Cardiac muscle cell (in vitro differentiated cells and primary cell): ENCODE results near the gene NHLRC4. TPM values are rescaled to one million over a fixed set of nuclear protein-coding genes. Genes with fewer than 3 reads are reported as not detected.

Experiments used
- DNase-seq, 2 donors: peaks; one replicate each; pipeline versions ENCODE4 v3.0.0 to v3.0.0-alpha.2; 2010 to 2017; ENCODE audit warnings: low read depth in 1 of 2, low spot score in 1 of 2
- H3K27ac ChIP-seq: fragments of 200-600 bp; sonication (generic); 2 replicates; pipeline ENCODE4 v1.5.1; 2016
- H3K27me3 ChIP-seq: fragments of 200-600 bp; sonication (generic); 2 replicates; pipeline ENCODE4 v1.6.0; 2016; ENCODE audit warnings: control low read depth
- H3K36me3 ChIP-seq: fragments of 200-600 bp; sonication (generic); 2 replicates; pipeline ENCODE4 v1.5.1; 2016; ENCODE audit warnings: control low read depth
- H3K4me1 ChIP-seq: fragments of 200-600 bp; sonication (generic); 2 replicates; pipeline ENCODE4 v1.8.1; 2017; ENCODE audit warnings: low read depth, mild to moderate bottlenecking, mixed run types
- H3K4me3 ChIP-seq: fragments of 200-600 bp; sonication (generic); 2 replicates; pipeline ENCODE4 v1.5.1; 2016; ENCODE audit warnings: mild to moderate bottlenecking
- H3K9me3 ChIP-seq: fragments of 200-600 bp; sonication (generic); 2 replicates; pipeline ENCODE4 v1.5.1; 2017; ENCODE audit warnings: low read depth, mild to moderate bottlenecking, control low read depth
- polyA plus RNA-seq: library from polyadenylated mRNA; unstranded; fragments of >200 nt; fragmentation: Nextera tagmentation; extraction: Ambion mirVana; gene quantifications from 2 replicates; pipeline ENCODE4 v1.2.1, GENCODE V29; 2016
- total RNA-seq: library from RNA; depleted of rRNA; stranded (reverse); fragments of >200 nt; gene quantifications from 2 replicates; pipeline ENCODE4 v1.2.3, GENCODE V29; 2016
- TF ChIP-seq, protein P1 (sequence below): IDR thresholded peaks from 2 replicates; pipeline ENCODE4 v1.5.1; 2012; ENCODE audit warnings: low read depth, mild to moderate bottlenecking, low read length

NHLRC4 gene
- total and polyA plus RNA-seq, 2 experiments from 2014 or later: 2.6 to 3.6 TPM

DNA sequence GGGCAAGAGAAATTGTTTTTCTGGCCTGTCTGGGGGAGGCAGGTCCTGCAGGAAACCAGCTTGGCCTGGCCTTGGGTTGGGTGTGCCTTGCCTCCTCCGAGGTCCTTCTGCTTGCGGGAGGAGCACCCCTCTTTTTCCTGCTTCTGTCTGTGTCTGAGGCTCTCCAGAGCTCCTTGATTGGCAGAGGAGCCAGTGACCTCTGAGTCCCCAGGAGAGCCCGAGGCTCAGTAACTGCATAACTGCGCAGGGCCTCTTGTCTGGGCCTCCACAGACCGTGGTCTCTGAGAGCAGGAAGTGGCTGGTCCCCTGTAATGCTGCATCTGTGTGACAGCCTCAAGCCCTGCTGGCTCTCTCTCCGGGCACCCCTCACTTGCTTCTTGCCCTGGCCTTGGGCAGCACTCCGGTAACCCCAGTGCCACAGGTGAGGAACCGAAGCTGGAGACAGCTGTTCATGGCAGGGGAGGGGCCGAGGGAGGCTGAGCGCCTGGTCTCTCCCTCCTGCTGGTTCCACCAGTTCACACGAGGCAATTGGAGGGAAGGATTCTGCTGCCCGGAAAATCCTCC, 37.7 kb upstream of the NHLRC4 start:
- Histone ChIP-seq H3K4me1 (peaks cover 26% of the 10 kb centered on the region), H3K27ac (no peak overlapping the region), H3K9me3 (no peaks in the 10 kb centered on the region), H3K4me3 (peak overlapping the region; percentile 50), H3K36me3 (no peaks in the 10 kb centered on the region), H3K27me3 (no peaks in the 10 kb centered on the region)
- TF ChIP-seq, protein P1, sequence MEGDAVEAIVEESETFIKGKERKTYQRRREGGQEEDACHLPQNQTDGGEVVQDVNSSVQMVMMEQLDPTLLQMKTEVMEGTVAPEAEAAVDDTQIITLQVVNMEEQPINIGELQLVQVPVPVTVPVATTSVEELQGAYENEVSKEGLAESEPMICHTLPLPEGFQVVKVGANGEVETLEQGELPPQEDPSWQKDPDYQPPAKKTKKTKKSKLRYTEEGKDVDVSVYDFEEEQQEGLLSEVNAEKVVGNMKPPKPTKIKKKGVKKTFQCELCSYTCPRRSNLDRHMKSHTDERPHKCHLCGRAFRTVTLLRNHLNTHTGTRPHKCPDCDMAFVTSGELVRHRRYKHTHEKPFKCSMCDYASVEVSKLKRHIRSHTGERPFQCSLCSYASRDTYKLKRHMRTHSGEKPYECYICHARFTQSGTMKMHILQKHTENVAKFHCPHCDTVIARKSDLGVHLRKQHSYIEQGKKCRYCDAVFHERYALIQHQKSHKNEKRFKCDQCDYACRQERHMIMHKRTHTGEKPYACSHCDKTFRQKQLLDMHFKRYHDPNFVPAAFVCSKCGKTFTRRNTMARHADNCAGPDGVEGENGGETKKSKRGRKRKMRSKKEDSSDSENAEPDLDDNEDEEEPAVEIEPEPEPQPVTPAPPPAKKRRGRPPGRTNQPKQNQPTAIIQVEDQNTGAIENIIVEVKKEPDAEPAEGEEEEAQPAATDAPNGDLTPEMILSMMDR: no peak
- no peak for DNase-seq

DNA sequence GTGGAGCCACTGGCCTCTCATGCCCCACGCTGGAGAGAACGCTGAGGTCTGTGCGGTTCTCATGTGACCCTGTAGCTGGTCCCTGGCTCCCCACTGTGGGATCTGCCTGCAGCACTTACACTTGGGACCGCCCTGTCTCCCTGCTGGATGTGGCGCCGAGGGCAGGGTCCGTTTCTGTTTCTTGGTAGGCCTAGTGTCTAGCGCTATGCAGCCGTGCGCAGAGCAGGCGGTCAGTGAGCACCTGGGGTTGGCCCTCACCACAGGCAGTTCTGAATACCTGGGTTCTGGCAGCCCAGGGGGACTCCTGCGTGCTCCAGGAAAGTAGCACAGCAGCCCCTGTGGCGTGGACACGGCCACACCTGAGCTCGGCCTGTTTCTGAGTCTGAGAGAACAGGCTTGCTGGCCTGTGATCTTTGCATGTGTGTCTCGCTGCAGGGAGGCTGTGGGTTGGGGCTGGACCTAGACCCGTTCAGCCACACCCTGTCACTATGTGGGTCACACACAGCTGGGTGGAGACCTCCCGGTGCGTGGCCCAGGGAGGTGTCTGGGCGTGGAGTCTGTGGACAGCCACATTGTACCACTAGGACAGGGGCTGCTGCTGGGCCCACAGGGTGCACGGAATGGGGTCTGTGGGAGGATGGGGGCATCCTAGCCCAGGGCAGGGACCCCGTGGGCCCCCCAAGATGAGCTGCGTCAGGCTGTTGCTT, 36.5 kb upstream of the NHLRC4 start:
- no peak for DNase-seq
- no peak overlapping the region for H3K27ac ChIP-seq
- no peak overlapping the region for H3K4me3 ChIP-seq
- H3K9me3 ChIP-seq: no peaks in the 10 kb centered on the region
- H3K36me3 ChIP-seq: no peaks in the 10 kb centered on the region
- TF ChIP-seq, protein P1: no peak
- peaks cover 26% of the 10 kb centered on the region for H3K4me1 ChIP-seq
- no peaks in the 10 kb centered on the region for H3K27me3 ChIP-seq

- Histone ChIP-seq H3K27me3 (no peaks in the 10 kb centered on the region), H3K27ac (no peak overlapping the region), H3K4me3 (no peak overlapping the region), H3K4me1 (peaks cover 13% of the 10 kb centered on the region), H3K36me3 (no peaks in the 10 kb centered on the region), H3K9me3 (no peaks in the 10 kb centered on the region)
- DNase-seq: no peak
- TF ChIP-seq, protein P1: no peak
These were observed 35.2 kb upstream of the NHLRC4 start for GRCh38 chr16:531494-532125.

DNA sequence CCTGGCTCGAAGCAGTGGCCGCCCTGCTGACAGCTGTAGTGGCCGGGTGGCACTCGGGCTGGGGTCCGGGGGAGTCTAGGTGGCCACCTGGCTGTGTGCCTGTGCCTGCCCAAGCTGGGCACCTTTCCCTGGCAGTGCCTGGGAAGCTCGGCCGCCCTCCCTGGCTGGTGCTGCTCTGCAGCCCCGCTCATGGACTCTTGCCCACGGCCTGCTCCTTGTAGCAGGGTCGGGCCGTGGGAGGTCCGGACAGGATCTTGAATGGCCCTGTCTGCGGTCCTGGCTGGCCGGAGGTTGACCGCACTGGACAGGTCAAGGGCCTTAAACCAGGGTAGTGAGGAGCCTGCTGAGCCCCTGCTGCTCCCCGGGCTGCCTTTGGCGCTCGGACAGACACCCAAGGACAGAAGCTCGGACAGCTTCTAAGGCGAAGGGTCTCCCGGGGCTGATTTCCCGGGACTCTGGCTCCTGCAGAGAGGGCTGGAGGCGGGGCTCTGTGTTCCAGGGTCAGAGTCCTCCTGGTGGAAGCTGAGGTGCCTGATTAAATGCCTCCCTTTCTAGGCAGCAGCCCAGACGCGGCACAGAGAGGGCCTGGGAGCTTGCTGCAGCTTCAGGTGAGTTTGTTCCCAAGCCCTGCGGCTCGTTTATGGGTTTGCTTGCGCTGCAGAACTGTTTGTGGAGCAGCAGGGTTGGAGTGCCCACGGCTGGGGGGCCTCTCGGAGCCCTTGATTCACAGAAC, 33.2 kb upstream of the NHLRC4 start:
- Histone ChIP-seq H3K36me3 (no peaks in the 10 kb centered on the region), H3K27ac (peak overlapping the region; percentile 41), H3K9me3 (no peaks in the 10 kb centered on the region), H3K4me3 (no peak overlapping the region), H3K27me3 (no peaks in the 10 kb centered on the region), H3K4me1 (peaks cover 11% of the 10 kb centered on the region)
- DNase-seq: peak in 1 of 2 donors; percentile 51
- TF ChIP-seq, protein P1: no peak

- Histone ChIP-seq H3K4me3 (no peak overlapping the region), H3K36me3 (no peaks in the 10 kb centered on the region), H3K27ac (peak overlapping the region; percentile 41), H3K4me1 (peaks cover 6% of the 10 kb centered on the region), H3K9me3 (no peaks in the 10 kb centered on the region), H3K27me3 (no peaks in the 10 kb centered on the region)
- TF ChIP-seq, protein P1: no peak
- no peak for DNase-seq
These were observed 32.7 kb upstream of the NHLRC4 start for GRCh38 chr16:534135-534534.
